CD4-positive, alpha-beta T cell treated with Interleukin-6 for 4 hours (primary cell): ENCODE measurements around the gene PRPF40B.

Experiments
- DNase-seq: peaks from one replicate; pipeline ENCODE4 v3.0.0-alpha.2; 2020; ENCODE audit warnings: mixed read lengths

Gene PRPF40B

GRCh38 chr12:49636979-49637755 is 13.8 kb downstream of the PRPF40B start:
- peak; percentile 66 for DNase-seq

DNA sequence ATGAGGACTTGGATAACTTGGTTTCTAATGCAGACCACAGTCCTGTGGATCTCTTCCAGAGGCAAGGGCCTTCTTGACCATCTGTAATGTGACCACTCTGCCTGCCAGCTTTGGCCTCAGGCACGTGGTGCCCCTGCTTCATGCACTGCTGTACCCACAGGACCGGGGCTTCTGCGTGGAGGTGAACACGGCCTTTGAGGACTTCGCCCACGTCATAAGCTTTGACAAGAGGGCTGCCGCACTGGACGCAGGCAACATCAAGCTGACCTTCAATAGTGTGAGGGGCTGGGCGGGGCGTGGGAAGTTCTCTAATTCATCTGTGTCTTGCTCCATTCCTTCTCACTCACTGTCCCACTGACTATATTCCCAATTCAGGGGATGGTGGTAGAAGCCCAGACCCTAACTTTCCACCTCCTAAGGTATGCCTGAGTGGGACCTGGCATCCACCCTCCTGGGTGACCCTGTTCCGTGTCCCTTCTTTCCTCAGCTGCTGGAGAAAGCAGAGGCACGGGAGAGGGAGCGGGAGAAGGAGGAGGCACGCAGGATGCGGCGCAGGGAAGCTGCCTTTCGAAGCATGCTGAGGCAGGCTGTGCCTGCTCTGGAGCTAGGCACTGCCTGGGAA is 18.5 kb downstream of the PRPF40B start:
- DNase-seq: no peak

DNA sequence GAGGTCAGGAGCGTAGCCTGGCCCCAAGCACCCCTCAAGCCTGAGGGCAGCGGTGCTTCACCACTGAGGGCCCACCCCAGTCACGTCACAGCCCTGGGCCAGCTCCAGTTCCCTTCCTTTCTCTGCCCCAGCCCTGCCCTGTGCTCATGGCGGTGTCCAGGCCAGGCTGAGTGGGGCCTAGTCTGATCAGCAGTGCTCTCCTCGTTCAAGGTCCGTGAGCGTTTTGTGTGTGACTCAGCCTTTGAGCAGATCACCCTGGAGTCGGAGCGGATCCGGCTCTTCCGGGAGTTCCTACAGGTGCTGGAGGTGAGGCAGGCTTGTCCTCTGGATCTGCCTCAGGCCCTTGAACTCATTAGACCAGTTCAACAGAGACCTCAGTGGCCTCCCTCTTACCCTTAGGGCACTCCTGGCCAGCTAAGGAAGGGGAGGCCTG is 19.0 kb downstream of the PRPF40B start:
- DNase-seq: no peak

DNA sequence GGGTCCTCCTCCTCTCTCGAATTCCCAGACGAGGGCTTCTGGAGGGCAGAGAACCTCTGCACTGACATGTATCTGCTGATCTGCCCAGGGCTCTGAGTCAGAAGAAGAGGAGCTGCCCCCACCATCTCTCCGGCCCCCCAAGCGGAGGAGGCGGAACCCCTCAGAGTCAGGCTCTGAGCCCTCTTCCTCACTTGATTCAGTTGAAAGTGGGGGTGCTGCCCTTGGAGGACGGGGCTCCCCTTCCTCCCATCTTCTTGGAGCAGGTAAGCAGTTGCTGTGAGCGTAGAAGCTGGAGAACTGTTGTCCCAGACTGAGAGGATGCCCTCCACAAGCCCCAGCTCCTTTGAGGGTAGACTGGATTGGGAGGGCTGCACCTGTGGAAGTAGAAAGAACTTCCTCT is 19.8 kb downstream of the PRPF40B start:
- DNase-seq: no peak

- DNase-seq: no peak
These were observed 20.7 kb downstream of the PRPF40B start for GRCh38 chr12:49643961-49644619.

DNA sequence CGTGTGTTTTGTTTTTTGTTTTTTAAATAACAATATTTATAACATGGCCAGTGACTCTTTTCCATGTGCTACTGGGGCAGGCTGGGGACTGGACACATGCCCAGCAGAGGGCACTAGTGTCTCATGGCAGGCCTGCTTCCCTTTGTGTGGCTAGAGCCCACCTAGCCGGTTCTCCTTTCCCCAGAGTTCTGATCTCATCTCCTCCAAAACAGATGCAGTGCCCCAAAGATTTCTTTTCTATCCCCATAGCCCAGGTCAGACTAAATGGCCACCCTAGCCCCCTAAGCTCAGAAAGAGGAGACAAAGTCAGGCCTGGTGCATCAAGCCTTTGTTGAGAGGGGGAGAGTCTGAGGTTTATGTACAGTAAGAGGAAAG is 21.2 kb downstream of the PRPF40B start:
- DNase-seq: peak; percentile 89

DNA sequence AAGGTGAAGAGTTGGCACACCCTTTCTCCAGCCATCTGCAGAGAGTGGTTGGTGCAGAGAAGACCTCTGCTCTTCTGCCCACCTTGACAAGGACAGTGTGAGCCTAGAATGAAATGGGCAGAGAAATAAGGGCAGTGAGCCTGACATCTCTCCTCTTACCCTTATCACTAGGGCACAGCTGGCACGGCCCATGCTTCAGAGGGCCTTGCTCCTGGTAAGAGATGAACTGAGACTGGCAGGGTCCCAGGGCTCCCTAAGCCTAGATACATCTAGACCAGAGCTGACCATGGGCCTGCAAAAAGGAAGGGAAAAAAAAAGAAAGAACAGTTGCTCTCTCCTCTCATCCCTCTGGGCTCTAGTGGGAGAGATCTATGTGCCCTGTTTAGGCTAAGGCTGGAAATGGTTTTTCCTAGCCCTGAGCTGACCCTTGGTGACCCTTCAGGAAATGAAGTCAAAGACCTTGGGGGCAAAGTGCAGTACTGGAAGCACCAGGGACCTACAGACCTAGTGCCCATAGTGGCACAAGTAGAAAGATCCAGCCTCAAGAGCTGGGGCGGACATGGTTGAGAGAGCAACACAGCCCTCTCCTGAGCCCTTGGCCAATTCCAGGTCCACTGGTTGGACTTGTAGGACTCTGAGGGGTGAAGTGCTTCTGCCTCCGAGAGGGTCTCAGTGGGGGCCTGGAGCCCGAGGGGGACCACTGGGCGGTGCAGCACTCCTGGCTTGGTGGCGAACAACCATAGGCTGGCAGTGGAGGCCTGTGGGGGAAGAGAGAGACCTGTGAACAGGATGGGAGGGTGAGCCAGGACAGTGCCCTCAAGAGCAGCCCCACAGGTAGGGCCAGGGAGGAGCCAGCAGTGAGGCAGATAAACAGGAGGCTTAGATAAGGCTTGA is 22.0 kb downstream of the PRPF40B start:
- no peak for DNase-seq

DNA sequence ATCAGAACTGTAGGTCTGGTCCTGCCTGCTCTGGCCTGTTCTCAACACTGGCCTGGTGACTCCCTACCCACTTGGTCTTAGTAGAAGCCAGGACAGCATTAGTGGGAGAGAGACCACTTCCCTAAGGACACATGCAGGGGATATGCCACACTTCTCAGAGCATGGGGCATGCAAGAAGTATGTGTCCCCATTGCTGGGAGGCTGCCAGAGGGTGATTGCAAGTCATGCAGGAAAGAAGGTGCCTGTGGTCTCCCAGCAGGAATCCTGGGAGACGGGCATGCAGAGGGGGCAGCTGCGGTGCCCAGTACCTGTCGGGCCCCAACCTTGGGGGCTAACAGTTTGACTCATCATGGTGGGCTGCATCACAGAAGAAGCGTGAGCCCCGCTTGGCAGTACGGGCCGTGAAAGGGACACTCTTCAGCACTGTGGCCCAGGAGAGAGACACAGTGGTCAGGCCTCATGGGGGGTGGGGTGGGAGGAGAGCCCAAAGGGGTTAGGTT is 23.0 kb downstream of the PRPF40B start:
- no peak for DNase-seq

GRCh38 chr12:49646871-49647654 is 23.7 kb downstream of the PRPF40B start:
- no peak for DNase-seq

DNA sequence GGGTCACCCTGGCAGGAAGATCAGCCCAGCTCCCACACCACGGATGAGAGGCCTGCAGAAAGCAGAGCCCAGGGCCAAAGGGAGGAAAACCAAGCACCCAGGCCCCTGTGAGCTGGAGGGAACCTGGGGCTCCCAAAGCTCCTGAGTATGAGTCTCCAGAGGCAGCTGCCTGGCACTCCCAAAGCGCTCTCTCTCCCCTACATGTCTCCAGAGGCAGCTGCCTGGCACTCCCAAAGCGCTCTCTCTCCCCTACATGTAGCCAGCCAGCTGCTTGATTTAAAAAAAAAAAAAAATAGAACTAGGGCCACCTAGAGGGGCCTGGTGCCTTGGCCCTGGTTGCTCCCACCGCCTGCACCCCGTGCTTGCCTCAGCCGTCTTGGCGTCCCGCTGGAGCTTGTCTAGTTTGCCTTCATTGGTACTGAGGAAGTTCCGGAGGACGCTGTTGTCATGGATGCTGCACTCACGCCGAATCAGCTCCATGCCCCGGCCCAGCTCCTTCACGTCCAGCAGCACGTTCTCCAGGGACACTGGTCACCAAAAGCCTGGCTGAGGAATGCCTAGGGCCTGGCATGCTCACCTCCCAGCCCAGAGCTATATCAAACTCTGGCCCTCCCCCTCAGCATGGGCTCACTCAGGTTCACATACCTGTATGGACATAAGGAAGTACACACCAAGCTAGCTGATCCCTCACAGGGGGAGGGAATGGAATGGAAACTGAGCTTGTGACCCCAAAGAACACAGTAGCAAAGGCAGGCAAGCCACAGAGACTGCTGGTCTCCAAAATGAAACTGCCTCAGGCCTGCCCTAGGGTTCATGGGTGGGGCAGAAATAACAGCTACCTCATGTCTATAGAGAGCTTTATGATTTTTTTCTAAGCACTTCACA is 24.7 kb downstream of the PRPF40B start:
- DNase-seq: no peak

- DNase-seq: no peak
These were observed 25.3 kb downstream of the PRPF40B start for GRCh38 chr12:49648712-49649003.

DNA sequence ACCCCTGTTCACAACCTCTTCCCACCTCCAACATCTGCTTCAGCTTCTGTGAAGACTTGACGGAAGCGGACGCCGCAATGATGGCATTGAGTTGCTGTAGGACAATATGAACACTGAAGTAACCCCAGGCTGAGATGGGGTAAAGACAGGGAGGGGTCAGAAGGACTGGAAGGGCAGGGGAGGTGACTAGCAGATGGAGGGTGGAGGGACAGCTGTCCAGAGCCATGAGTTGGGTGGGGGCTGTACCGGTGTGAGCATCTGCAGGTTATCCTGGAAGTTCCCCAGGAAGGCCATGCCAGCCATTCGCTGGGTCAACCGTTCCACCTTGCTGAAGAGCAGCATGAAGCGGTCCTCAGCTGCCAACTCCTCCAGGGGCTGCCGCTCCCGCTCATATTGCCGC is 26.1 kb downstream of the PRPF40B start:
- no peak for DNase-seq

DNA sequence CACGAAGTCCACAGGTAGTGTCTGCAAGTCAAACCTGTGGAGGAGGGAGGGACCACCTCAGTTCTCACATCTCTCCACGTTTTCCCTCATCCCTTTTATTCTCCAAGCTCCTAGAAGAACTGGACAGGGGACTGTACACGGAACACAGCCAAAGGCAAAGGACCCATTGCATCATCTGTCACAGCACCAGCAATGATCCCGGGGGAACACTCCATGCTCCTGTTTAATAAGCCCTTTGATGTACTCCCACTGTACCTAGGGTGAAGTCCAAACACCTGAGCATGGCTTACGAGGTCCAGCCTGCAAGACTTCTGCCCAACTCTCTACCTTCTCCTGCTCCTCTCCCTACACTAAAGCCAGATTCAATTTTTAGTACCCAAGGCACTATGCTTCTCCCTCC is 26.5 kb downstream of the PRPF40B start:
- DNase-seq: no peak

DNA sequence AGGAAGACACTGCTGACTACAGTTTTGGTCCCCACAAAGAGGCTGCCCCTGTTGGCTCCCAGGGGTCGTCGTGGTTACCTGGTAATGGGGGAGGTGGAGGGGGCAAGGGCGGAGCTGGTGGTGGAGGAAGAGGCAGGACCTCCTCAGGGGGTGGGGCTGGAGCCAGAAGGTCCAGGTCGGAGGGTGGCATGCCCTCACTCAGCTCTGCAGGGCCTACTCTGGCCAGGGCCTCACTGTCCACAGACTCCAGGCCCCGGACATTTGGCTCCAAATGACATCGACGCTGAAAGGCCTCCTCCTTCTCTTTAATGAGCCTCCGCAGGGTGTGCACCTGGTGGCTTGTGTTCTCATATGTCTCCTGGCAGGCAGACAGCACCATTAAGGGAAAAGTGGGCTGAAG is 28.5 kb downstream of the PRPF40B start:
- DNase-seq: no peak

DNA sequence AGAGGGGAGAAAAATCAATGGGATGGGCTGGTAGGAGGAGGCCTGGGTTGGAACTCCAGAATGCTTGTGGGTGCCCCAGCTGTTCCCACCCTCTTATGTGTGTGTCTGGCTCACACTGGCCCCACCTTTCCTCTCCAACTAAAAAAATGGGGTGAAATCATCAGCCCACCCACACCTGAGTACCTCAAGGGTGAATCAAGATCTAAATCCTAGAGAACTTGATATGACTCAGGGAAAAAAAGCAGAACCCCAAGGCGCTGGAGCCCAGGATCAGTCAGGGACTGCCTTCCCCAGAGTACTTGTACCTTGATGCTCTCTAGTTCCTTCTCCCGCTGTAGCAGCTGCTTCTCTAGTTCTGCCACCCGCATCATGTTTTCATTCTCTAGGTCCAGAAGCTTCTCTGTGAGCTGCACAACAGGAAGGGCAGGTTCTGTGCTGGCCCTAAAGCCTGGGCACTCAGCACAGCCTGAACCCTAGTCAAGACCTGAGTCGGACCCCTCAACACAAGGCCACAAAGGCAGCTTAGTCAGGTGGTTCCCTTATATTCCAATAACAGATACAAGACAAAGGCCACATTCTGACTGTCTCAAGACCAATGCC is 29.7 kb downstream of the PRPF40B start:
- DNase-seq: no peak

DNA sequence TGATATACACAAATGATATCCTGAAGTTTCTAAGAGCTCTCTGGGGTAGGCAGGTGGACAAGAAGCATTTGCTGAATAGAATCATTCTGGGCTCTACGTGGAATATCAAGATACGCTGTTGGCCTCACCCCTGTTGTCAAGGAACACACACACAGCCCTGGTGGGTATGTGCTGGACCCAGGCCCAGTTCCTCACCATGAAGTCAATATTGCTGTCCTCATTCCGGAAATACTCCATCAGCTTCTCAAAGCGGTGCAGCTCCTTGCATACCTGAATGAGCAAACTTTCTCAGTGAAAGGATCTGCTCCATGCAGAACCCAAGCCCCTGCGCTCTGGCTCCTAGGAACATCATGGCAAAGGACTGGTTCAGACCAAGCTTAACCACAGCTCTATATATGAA is 31.4 kb downstream of the PRPF40B start:
- no peak for DNase-seq

DNA sequence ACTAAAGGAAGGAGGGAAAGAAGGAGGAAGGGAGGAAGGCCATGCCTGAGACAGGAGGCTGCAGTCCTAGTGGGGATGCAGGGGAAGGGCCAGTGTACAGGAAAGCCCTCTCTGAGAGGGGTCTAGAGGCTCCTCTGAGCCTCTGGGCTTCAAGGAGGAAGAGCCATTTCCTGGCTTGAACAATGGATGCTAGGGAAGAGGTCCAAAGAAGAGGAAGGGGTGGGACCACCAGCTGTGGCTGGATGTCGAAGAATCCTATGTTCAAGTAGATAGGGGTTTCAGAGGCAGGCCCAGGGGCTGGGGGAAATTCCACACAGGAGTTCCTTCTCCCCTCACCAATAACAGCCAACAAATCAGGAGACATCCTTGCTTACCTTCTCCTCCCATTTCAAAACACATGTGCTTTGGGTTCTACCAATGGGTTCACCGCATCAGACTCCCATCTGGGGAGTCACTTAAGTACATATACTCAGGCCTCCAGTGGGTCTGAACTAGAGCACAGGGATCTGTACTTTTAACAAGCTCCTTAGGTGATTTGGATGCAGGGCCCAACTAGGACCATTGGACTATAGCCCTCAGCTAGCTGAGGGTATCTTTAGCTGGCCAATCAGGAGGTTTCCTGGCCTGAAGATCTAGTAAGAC is 32.4 kb downstream of the PRPF40B start:
- no peak for DNase-seq

- DNase-seq: no peak
These were observed 34.9 kb downstream of the PRPF40B start for GRCh38 chr12:49658276-49658675.

DNA sequence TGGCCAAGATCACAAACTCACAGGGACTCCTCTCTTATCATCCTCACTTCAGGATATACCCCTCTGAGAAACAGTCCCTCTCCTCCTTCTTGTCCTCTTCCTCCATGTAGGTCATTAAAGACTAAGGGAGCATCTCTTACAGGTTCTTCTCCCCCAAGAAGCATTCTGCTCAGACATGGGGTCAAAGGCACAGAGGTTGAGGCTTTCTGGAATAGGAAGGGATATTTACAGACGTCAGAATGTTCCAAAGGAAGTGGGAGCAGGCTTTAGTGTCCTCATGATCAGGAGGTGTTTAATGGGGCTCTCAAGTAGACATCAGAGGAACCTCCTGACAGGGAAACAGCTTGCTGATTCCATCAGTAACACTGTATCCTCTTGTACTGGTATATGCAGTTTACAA is 36.4 kb downstream of the PRPF40B start:
- DNase-seq: no peak

DNA sequence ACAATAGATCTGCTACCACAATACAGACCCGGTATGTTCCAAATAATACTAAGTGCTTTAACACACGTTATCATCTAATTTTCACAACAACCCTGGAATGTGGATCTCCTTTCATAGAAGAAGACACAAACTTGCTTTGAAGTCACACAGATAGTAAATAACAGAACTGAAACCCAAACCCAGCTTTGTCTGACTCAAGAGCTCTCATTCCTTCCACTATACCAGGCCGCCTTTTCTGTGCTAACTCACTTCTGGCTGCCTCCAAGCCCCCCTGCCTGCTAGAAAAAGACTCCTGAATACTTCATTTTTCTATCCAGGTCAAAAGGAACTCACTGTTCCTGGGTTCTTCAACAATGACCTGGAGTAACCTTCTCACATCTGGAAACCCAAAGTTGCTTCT is 37.8 kb downstream of the PRPF40B start:
- DNase-seq: no peak
